ENCODE data around the gene LCLAT1.
"Not testable (repeated sequence)": the region's sequence is repeated elsewhere in the genome, so short reads cannot be mapped to it uniquely, and the experiment has no call there.

Gene LCLAT1

GRCh38 chr2:30510409-30510808, 63.4 kb downstream of the LCLAT1 start:
- TF ChIP-seq CTCF (conservative IDR thresholded peaks at IDR 0.05) (no peak), ZFX (IDR thresholded peaks at IDR 0.05) (no peak)
- H3K27ac ChIP-seq, result no peak overlapping the region

GRCh38 chr2:30511122-30512083, 64.4 kb downstream of the LCLAT1 start:
- no peak overlapping the region; the same call in 1 of the 2 replicates for H3K27ac ChIP-seq
- TF ChIP-seq CTCF (conservative IDR thresholded peaks at IDR 0.05) (no peak), ZFX (IDR thresholded peaks at IDR 0.05) (no peak)

GRCh38 chr2:30512243-30512886, 65.3 kb downstream of the LCLAT1 start:
- TF ChIP-seq CTCF (conservative IDR thresholded peaks at IDR 0.05) (no peak), ZFX (IDR thresholded peaks at IDR 0.05) (no peak)
- no peak overlapping the region for H3K27ac ChIP-seq

GRCh38 chr2:30513649-30514048, 66.6 kb downstream of the LCLAT1 start:
- H3K27ac ChIP-seq, result not testable (repeated sequence)

- TF ChIP-seq CTCF (conservative IDR thresholded peaks at IDR 0.05) (no peak), ZFX (IDR thresholded peaks at IDR 0.05) (no peak)
- no peak overlapping the region for H3K27ac ChIP-seq
Measured at GRCh38 chr2:30514134-30514847, 67.2 kb downstream of the LCLAT1 start.

- H3K27ac ChIP-seq, result no peak overlapping the region
- no peak for TF ChIP-seq ZFX (IDR thresholded peaks at IDR 0.05)
- no peak for TF ChIP-seq CTCF (conservative IDR thresholded peaks at IDR 0.05)
Measured at GRCh38 chr2:30514848-30515435, 67.9 kb downstream of the LCLAT1 start.

GRCh38 chr2:30516166-30516565, 69.1 kb downstream of the LCLAT1 start:
- H3K27ac ChIP-seq, result no peak overlapping the region
- no peak for TF ChIP-seq CTCF (conservative IDR thresholded peaks at IDR 0.05)
- no peak for TF ChIP-seq ZFX (IDR thresholded peaks at IDR 0.05)
